ENCODE data around the gene CEP104. TPM values are rescaled to one million over a fixed set of nuclear protein-coding genes. Genes with fewer than 3 reads are reported as not detected.

CEP104 gene
- total RNA-seq, 4 donors from 2014 or later = 20.2 to 31.7 (median 25.7) TPM

DNA sequence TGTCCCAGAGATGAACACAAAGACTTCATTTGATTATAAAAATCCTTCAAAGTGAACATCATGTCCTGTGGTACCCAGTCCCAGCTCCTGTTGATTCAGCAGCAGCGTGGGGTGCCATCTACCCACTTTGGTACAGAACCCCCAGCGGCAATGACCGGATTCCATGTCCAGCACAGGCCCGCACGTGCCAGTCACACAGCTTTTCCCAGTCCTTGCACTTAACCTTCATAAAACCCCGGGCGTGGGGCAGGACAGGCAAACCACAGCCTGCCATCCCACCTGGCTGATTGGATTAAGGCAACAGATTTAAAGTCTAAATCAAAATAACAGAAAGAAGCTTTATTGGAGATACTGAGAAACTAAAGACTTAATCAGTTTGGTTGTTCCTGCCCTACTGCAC lies 15.5 kb downstream of the CEP104 start:
- ATAC-seq (ENCODE audit: low FRiP score) = no peak
- TF ChIP-seq, protein P1, sequence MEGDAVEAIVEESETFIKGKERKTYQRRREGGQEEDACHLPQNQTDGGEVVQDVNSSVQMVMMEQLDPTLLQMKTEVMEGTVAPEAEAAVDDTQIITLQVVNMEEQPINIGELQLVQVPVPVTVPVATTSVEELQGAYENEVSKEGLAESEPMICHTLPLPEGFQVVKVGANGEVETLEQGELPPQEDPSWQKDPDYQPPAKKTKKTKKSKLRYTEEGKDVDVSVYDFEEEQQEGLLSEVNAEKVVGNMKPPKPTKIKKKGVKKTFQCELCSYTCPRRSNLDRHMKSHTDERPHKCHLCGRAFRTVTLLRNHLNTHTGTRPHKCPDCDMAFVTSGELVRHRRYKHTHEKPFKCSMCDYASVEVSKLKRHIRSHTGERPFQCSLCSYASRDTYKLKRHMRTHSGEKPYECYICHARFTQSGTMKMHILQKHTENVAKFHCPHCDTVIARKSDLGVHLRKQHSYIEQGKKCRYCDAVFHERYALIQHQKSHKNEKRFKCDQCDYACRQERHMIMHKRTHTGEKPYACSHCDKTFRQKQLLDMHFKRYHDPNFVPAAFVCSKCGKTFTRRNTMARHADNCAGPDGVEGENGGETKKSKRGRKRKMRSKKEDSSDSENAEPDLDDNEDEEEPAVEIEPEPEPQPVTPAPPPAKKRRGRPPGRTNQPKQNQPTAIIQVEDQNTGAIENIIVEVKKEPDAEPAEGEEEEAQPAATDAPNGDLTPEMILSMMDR (IDR thresholded peaks at IDR 0.05) = no peak
- no peak for DNase-seq (ENCODE audit: low spot score)

DNA sequence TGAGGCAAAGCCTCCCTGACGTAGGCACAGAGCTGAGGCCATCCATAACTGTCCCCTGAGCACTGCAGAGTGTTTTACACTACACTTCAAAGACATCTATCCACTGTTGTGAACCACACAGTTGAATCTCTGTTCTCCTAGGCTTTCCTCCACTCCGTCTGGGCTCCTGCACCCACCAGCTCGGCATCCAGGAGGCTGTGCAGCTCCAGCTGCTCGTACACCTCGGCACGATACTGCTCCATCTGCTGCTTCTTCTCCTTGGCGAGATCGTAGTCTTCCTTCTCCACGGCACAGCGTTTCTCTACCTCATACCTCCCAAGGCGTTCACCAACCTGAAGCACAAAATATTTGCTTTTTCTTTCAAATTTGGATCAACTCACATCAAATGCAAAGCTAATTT lies 18.2 kb downstream of the CEP104 start:
- TF ChIP-seq, protein P1 (IDR thresholded peaks at IDR 0.05) = no peak
- DNase-seq (ENCODE audit: low spot score) = no peak
- no peak for ATAC-seq (ENCODE audit: low FRiP score)

DNA sequence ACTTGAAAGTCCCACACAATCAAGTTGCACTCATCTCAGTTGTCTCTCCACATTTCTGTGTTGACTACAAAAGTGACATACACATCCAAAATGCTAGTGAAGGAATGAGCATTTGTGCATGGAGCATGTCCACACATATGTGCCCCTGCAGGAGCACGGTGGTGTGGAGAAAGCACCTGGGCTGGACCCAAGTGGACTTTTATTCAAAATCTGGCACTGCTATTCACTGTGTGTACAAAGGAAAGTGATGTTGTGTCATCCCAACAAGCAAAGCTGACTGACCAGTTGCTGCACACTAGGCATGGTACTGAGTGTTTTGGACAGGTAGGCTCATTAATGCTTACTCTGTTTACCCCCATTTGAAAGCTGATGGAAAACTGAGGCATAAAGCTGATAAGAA lies 19.3 kb downstream of the CEP104 start:
- DNase-seq (ENCODE audit: low spot score) (no peak), ATAC-seq (ENCODE audit: low FRiP score) (no peak)
- TF ChIP-seq, protein P1 (IDR thresholded peaks at IDR 0.05) = no peak

DNA sequence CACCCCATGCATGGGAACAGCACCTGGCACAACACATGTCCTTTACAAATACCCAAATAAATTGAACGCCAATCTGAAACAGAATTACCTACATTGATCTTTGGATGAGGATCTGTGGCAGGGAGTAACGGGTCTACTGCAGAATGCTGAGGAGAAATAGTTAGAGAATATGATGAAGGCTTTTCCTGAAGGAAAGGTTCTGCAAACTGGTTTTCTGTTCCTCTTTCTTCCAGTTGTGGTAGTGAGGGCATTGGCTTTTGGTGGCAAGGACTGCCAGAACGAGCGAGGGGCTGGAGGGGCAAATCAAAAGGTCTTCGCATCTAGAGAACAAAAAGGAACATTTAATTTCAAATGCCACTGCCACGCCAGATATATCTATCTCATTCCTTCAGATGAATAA lies 19.8 kb downstream of the CEP104 start:
- no peak for DNase-seq (ENCODE audit: low spot score)
- TF ChIP-seq, protein P1 (IDR thresholded peaks at IDR 0.05) = no peak
- ATAC-seq (ENCODE audit: low FRiP score) = no peak

DNA sequence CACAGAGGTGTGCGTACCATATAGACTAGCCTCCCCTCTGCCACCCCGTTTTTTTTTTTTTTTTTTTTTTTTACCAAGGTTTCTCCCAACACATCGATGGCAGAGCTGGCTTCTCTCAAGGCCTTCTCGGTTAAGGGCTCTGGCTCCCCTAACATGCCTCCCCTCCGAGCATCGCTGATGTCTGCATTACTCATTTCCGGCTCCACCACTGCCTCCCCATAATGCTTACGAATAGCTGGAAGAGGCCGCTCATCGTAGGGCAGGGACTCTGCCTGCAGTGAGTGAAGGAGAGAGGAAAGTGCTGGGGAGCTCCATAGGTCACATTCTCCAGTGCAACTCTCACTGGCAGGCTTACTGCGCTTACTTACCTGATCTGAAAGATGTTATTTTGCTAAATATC lies 20.6 kb downstream of the CEP104 start:
- no peak for DNase-seq (ENCODE audit: low spot score)
- TF ChIP-seq, protein P1 (IDR thresholded peaks at IDR 0.05) = no peak
- no peak for ATAC-seq (ENCODE audit: low FRiP score)

DNA sequence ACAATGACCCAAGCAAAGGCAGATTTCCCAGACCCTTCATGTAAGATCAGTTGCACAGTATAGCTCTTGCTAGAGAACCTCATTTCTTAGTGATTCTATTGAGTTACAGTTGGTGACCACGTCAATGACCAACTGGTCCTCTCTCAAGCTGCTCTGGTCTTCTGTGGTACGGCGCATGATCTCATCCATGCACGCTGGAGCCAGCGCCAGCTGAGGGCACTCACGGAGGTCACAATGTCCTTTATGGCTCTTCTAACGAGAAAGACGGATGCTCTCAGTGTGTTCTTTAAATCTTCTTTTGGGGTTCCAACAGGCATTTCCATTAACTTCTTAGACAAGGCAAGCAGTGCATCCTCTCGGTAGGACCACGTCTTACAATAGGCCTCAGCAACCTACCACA lies 22.3 kb downstream of the CEP104 start:
- no peak for DNase-seq (ENCODE audit: low spot score)
- TF ChIP-seq, protein P1 (IDR thresholded peaks at IDR 0.05) = no peak
- no peak for ATAC-seq (ENCODE audit: low FRiP score)

DNA sequence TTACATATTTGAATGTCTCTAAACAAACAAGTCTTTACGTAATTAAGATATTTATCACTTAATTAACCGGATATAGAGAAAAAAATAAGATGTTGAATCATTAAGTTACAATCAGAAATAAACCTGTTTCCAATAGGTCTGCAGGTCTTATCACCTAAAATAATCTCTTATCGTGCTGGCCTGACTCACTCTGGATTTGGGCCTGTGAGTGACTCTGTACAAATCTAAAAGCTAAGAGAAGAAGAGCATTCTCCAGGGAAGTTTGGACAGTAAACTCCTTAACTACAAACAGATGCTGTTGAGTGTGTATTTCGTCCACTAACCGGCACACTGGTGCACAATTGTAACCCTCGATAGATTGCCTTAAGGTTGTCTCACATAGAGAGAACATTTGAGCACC lies 25.3 kb downstream of the CEP104 start:
- no peak for DNase-seq (ENCODE audit: low spot score)
- no peak for ATAC-seq (ENCODE audit: low FRiP score)
- TF ChIP-seq, protein P1 (IDR thresholded peaks at IDR 0.05) = no peak

Data from omental fat pad (tissue), 4 donors.